ENCODE data around the gene ICAM3.

Gene ICAM3

DNA sequence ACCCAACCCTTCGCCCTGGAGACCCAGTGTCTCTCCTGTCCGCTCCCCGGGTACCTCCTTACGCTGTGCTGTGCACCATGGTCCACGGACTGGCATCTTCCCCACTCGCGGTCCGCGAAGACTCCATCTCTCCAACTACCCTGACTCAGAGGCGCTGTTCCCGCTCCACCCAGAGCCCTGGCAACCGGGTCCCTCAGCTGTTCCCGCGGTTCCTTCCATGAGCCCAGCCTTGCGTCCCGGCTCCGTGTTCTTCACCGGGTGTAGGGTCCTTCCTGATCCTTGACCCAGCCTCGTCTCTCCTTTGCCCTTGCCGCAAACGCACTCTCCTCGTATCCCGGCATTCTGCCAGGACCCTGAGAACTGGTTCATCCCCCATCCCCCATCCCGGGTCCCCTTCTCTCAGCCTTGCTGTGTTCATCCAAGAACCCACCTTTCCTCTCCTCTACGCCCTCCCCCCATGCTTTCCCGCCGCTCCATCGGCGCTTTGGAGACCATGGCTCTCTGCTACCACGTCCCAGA lies 49.0 kb downstream of the ICAM3 start:
- DNase-seq = no peak

DNA sequence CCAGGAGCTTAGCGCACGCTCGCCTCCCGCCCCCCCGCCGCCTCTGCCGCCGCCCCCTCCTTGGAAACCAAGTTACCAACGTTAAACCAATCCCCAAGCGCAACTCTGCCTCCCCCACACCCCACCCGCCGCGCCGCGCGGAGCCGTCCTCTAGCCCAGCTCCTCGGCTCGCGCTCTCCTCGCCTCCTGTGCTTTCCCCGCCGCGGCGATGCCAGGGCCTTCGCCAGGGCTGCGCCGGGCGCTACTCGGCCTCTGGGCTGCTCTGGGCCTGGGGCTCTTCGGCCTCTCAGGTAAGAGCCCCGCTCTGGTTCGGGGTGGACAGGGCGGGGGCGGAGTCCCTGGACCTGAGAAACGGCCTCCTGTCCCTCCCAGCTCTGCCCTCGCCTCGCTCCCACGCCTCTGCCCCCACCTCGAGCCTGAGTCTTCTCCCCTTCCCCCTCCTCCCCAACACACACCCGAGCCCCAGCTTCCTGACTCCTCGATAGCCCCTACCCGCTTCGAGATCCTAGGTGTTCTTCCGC lies 49.5 kb downstream of the ICAM3 start, which contains the start of gene ICAM5:
Gene ICAM5 (plus strand): TSS at position 117 of the 521 bp plus-strand sequence. CDS start 92 bp downstream, at position 209.
- peak in 1 of 2 donors; percentile 46 for DNase-seq

DNA sequence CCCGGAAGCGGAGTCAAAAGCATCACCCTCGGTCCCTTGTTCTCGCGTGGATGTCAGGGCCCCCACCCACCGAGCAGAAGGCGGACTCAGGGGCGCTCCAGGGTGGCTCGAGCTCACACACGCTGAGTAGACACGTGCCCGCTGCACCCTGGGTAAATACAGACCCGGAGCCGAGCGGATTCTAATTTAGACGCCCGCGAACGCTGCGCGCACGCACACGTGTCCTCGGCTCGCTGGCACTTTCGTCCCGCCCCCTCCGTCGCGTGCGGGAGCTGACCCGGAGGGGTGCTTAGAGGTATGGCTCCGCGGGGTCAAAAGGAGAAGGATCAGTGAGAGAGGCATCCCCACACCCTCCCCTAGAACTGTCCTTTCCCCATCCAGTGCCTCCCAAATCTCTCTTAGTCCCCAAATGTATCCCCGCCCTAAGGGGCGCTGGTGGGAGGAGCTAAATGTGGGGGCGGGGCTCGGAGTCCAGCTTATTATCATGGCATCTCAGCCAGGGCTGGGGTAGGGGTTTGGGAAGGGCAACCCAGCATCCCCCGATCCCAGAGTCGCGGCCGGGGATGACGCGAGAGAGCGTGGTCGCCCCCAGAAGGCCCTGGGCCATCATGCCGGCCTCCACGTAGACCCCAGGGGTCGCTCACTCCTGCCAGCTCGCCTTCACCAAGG lies 50.1 kb downstream of the ICAM3 start:
- peak; percentile 63 to 71 for DNase-seq

DNA sequence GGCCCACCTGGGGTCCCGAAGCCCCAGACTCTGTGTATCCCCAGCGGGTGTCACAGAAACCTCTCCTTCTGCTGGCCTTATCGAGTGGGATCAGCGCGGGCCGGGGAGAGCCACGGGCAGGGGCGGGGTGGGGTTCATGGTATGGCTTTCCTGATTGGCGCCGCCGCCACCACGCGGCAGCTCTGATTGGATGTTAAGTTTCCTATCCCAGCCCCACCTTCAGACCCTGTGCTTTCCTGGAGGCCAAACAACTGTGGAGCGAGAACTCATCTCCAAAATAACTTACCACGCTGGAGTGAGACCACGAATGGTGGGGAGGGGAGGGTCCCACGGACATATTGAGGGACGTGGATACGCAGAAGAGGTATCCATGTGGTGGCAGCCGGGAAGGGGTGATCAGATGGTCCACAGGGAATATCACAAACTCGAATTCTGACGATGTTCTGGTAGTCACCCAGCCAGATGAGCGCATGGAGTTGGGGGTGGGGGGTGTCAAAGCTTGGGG lies 50.7 kb downstream of the ICAM3 start:
- DNase-seq = peak in 1 of 2 donors; percentile 49

DNA sequence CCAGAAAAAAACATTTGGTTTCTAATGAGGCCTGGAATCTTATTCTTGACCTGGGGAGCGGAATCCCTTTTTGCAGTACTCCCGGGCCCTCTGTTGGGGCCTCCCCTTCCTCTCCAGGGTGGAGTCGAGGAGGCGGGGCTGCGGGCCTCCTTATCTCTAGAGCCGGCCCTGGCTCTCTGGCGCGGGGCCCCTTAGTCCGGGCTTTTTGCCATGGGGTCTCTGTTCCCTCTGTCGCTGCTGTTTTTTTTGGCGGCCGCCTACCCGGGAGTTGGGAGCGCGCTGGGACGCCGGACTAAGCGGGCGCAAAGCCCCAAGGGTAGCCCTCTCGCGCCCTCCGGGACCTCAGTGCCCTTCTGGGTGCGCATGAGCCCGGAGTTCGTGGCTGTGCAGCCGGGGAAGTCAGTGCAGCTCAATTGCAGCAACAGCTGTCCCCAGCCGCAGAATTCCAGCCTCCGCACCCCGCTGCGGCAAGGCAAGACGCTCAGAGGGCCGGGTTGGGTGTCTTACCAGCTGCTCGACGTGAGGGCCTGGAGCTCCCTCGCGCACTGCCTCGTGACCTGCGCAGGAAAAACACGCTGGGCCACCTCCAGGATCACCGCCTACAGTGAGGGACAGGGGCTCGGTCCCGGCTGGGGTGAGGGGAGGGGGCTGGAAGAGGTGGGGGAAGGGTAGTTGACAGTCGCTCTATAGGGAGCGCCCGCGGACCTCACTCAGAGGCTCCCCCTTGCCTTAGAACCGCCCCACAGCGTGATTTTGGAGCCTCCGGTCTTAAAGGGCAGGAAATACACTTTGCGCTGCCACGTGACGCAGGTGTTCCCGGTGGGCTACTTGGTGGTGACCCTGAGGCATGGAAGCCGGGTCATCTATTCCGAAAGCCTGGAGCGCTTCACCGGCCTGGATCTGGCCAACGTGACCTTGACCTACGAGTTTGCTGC lies 52.4 kb downstream of the ICAM3 start, which contains the start of gene ICAM4:
Gene ICAM4 (plus strand): TSS at position 153 of the 935 bp plus-strand sequence. CDS start 58 bp downstream, at position 211.
- DNase-seq = peak; percentile 50 to 54

DNA sequence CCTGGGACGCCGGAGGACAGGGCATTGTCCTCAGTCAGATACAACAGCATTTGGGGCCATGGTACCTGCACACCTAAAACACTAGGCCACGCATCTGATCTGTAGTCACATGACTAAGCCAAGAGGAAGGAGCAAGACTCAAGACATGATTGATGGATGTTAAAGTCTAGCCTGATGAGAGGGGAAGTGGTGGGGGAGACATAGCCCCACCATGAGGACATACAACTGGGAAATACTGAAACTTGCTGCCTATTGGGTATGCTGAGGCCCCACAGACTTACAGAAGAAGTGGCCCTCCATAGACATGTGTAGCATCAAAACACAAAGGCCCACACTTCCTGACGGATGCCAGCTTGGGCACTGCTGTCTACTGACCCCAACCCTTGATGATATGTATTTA lies 54.0 kb downstream of the ICAM3 start:
- DNase-seq = no peak

DNA sequence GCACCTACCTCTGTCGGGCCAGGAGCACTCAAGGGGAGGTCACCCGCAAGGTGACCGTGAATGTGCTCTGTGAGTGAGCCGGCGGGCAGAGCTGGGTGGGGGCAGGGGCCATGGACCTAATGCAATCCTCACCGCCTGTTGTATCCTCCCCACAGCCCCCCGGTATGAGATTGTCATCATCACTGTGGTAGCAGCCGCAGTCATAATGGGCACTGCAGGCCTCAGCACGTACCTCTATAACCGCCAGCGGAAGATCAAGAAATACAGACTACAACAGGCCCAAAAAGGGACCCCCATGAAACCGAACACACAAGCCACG lies 54.5 kb downstream of the ICAM3 start:
- no peak for DNase-seq

DNA sequence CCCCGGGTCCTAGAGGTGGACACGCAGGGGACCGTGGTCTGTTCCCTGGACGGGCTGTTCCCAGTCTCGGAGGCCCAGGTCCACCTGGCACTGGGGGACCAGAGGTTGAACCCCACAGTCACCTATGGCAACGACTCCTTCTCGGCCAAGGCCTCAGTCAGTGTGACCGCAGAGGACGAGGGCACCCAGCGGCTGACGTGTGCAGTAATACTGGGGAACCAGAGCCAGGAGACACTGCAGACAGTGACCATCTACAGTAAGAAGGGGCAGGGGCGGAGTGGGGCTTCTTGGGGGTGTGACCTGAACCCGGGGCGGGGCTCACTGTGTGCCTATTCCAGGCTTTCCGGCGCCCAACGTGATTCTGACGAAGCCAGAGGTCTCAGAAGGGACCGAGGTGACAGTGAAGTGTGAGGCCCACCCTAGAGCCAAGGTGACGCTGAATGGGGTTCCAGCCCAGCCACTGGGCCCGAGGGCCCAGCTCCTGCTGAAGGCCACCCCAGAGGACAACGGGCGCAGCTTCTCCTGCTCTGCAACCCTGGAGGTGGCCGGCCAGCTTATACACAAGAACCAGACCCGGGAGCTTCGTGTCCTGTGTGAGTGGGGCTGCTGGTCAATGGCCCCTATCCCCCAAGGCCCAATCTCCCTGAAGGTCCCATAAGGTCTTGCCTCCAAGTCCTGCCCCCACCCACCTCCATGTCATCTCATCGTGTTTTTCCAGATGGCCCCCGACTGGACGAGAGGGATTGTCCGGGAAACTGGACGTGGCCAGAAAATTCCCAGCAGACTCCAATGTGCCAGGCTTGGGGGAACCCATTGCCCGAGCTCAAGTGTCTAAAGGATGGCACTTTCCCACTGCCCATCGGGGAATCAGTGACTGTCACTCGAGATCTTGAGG lies 55.1 kb downstream of the ICAM3 start:
- DNase-seq = no peak

Measured in CD4-positive, alpha-beta T cell treated with Interleukin-4 for 1 hour (primary cell).